Natural killer cell (primary cell): ENCODE measurements around the gene ST6GALNAC2. TPM values are rescaled to one million over a fixed set of nuclear protein-coding genes. Genes with fewer than 3 reads are reported as not detected.

ENCODE experiments used
- ATAC-seq, 3 donors: fragments of 150-1000 bp in 2 of 3; fragments of 200-7000 bp in 1 of 3; cut with Tn5 transposase; 1 replicate in 1 of 3; 2 replicates in 2 of 3; pipeline ENCODE4 v1.10.0; 2021; ENCODE audit warnings: mild to moderate bottlenecking in 2 of 3, moderate library complexity in 2 of 3
- DNase-seq, 2 donors: peaks; one replicate each; pipeline versions ENCODE4 v3.0.0 to v3.0.0-alpha.2; 2013 to 2021; ENCODE audit warnings: mixed read lengths in 1 of 2
- H3K27ac ChIP-seq: one replicate; pipeline ENCODE4 v1.5.1; 2013; ENCODE audit warnings: mild to moderate bottlenecking, low read length
- H3K27me3 ChIP-seq: one replicate; pipeline ENCODE4 v1.6.1; 2013; ENCODE audit warnings: low read length; ENCODE audit not compliant: control insufficient read depth, insufficient read depth
- H3K36me3 ChIP-seq: one replicate; pipeline ENCODE4 v1.6.1; 2013; ENCODE audit warnings: low read length; ENCODE audit not compliant: control insufficient read depth, insufficient read depth
- H3K4me1 ChIP-seq: one replicate; pipeline ENCODE4 v1.6.1; 2013; ENCODE audit warnings: low read length; ENCODE audit not compliant: control insufficient read depth, insufficient read depth
- H3K4me3 ChIP-seq: one replicate; pipeline ENCODE4 v1.5.1; 2013; ENCODE audit warnings: low read length
- H3K9me3 ChIP-seq: one replicate; pipeline ENCODE4 v1.6.1; 2013; ENCODE audit warnings: low read length; ENCODE audit not compliant: control insufficient read depth, insufficient read depth
- H3K27ac Mint-ChIP-seq, 2 donors: one replicate each; pipeline ENCODE4 v1.8.0; 2022; ENCODE audit warnings: mild to moderate bottlenecking in 2 of 2, mixed read lengths in 2 of 2, moderate library complexity in 1 of 2
- H3K27me3 Mint-ChIP-seq, 2 donors: one replicate each; pipeline ENCODE4 v1.8.0; 2022; ENCODE audit warnings: low read depth in 2 of 2, mixed read lengths in 2 of 2
- H3K36me3 Mint-ChIP-seq: one replicate; pipeline ENCODE4 v1.8.0; 2022; ENCODE audit warnings: mixed read lengths
- H3K4me1 Mint-ChIP-seq, 2 donors: one replicate each; pipeline ENCODE4 v1.8.0; 2022; ENCODE audit warnings: mixed read lengths in 2 of 2
- H3K4me3 Mint-ChIP-seq: one replicate; pipeline ENCODE4 v1.8.0; 2022; ENCODE audit warnings: mild to moderate bottlenecking, moderate library complexity, mixed read lengths
- H3K9me3 Mint-ChIP-seq, 2 donors: one replicate each; pipeline ENCODE4 v1.8.0; 2022; ENCODE audit warnings: mixed read lengths in 2 of 2
- WGBS: methylation state at CpG from one replicate; pipeline ENCODE4 v1.1.7; 2013; ENCODE audit warnings: missing lambda C conversion rate; ENCODE audit not compliant: insufficient coverage; 5-methylcytosine and 5-hydroxymethylcytosine counted together
- intact Hi-C: fragments of 100-400 bp; cut with micrococcal nuclease; formaldehyde crosslinking; loops from one replicate; pipeline ENCODE4 v1.14.2; 2022
- total RNA-seq, 4 donors: library from RNA; stranded (reverse); fragments of 120-200 nt in 1 of 4; gene quantifications; one replicate each; pipeline versions ENCODE4 v1.2.3 to v1.2.4, GENCODE V29; 2013 to 2022
- TF ChIP-seq, protein P1 (sequence below): fragments of 200-600 bp; IDR thresholded peaks from one replicate; pipeline ENCODE4 v1.8.0; 2022; ENCODE audit warnings: antibody characterized with exemption

The ST6GALNAC2 gene
- total RNA-seq, 3 donors from 2014 or later (not counting 1 experiment from before 2014, with no cell fraction given) = 0.65 TPM; not detected in 2

DNA sequence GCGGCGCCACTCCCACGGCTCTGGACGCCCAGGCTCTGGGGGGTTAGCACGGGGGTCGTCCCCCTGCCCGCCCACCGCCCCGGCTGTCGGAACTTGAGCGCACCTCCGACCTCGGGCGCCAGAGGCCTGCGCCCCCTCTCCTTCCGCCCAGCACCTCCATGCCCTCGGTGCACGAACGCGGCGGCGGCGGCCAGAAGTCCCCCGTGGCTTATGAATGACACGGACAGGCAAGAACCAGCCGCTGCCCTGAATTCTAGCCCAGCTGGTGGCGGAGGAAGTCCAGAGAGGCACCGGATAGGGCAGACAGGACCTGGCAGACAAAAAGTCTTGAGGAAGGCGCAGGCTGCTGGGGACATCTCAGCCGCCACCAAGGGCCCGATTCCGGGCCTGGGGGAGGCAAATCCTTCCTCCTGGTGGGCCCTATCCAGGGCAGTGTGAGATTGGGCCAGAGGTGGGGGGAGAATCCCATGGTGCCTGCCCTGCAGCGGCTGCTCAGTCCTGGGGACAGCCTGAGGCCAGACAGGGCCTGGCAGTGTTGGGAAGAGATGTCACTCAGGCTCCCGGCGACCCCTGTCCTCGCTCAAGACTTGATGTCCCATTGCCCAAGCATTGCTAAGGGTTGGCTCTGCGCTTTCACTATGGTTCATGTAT is 47.3 kb downstream of the ST6GALNAC2 start:
- Histone ChIP-seq H3K9me3 (no peaks in the 10 kb centered on the region), H3K36me3 (no peaks in the 10 kb centered on the region), H3K4me1 (peaks cover 18% of the 10 kb centered on the region), H3K27ac (no peak overlapping the region), H3K27me3 (peaks cover 24% of the 10 kb centered on the region), H3K4me3 (no peak overlapping the region)
- H3K4me3 Mint-ChIP-seq = peak overlapping the region; percentile 68
- H3K9me3 Mint-ChIP-seq = no peaks in the 10 kb centered on the region
- no peak for ATAC-seq
- no peaks in the 10 kb centered on the region for H3K36me3 Mint-ChIP-seq
- TF ChIP-seq, protein P1, sequence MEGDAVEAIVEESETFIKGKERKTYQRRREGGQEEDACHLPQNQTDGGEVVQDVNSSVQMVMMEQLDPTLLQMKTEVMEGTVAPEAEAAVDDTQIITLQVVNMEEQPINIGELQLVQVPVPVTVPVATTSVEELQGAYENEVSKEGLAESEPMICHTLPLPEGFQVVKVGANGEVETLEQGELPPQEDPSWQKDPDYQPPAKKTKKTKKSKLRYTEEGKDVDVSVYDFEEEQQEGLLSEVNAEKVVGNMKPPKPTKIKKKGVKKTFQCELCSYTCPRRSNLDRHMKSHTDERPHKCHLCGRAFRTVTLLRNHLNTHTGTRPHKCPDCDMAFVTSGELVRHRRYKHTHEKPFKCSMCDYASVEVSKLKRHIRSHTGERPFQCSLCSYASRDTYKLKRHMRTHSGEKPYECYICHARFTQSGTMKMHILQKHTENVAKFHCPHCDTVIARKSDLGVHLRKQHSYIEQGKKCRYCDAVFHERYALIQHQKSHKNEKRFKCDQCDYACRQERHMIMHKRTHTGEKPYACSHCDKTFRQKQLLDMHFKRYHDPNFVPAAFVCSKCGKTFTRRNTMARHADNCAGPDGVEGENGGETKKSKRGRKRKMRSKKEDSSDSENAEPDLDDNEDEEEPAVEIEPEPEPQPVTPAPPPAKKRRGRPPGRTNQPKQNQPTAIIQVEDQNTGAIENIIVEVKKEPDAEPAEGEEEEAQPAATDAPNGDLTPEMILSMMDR = no peak
- 29% methylated on average over 37 of the region's 37 CpGs for WGBS
- H3K4me1 Mint-ChIP-seq = peaks cover 0 to 6% of the 10 kb centered on the region in 2 donors
- DNase-seq = no peak
- intact Hi-C loops = no loop called here
- peaks cover 11 to 29% of the 10 kb centered on the region in 2 donors for H3K27me3 Mint-ChIP-seq
- no peak overlapping the region for H3K27ac Mint-ChIP-seq

DNA sequence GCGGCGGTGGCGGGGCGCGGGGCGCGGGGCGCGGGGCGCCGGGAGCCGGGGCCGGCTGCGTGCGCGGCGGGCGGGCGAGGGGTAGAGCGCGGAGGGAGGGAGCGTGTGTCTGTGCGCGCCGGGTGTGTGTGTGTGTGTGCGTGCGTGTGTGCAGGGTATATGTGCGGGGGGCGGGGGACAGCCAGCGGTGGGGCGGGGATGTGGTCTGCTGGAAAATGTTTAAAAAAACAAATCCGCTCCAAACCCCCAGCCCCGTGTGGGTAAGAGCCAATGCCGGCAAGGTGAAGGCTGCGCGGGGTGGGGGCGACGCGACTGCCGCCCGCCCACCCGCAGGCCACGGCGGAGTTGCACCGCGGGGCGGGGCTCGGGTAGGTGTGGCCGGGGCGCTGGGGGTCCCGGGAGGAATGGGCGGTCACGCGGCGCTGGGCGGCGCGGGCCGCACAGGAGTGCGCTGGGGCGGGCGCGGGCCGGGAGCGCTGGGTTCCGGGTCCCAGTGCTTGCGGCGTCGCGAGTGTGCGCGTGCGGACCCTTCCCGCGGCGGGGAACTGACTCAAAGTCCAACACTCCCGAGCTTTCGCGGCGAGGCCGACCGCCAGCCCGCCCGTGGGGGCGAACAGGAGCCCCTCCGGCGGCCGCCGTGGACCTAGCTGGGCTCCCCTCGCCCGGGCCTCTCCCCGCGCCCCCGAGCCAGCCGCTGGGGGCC is 47.9 kb downstream of the ST6GALNAC2 start, which contains the start of gene CYGB:
Gene CYGB (minus strand): TSS at position 132 of the 703 bp plus-strand sequence. CDS start 167 bp downstream, outside the sequence.
- peak in 1 of 2 donors; percentile 44 for DNase-seq
- intact Hi-C loops = no loop called here
- no peak within 1 kb of the TSS for H3K4me3 ChIP-seq
- no peaks in the 10 kb centered on the region for H3K36me3 Mint-ChIP-seq
- H3K27ac ChIP-seq = no peak within 1 kb of the TSS
- peaks cover 24% of the 10 kb centered on the region for H3K27me3 ChIP-seq
- no peaks in the 10 kb centered on the region for H3K36me3 ChIP-seq
- H3K9me3 ChIP-seq = no peaks in the 10 kb centered on the region
- no peak within 1 kb of the TSS for H3K27ac Mint-ChIP-seq
- H3K9me3 Mint-ChIP-seq = no peaks in the 10 kb centered on the region
- TF ChIP-seq, protein P1 = no peak
- H3K27me3 Mint-ChIP-seq = peaks cover 11 to 29% of the 10 kb centered on the region in 2 donors
- peak in 2 of 3 donors; percentile 53 to 61 for ATAC-seq
- H3K4me1 Mint-ChIP-seq = peaks cover 0 to 3% of the 10 kb centered on the region in 2 donors
- peaks cover 11% of the 10 kb centered on the region for H3K4me1 ChIP-seq
- 2% methylated on average over 93 of the region's 95 CpGs for whole genome bisulfite sequencing
- peak within 1 kb of the TSS; percentile 21 for H3K4me3 Mint-ChIP-seq

DNA sequence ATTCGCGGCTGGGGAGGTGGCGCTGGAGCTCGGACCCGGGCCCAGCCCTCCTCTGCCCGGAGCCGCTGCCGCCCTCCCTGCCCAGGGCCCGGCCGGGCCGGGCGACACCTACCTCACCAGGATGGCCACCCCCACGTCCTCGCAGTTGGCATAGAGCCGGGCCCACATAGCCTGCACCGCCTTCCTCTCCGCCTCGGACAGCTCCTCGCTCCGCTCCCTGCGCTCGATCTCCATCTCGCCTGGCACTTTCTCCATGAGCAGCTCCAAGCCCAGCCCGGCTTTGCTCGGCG is 48.4 kb downstream of the ST6GALNAC2 start:
- no peak overlapping the region for H3K4me3 Mint-ChIP-seq
- Histone ChIP-seq H3K27me3 (peaks cover 24% of the 10 kb centered on the region), H3K27ac (no peak overlapping the region), H3K36me3 (no peaks in the 10 kb centered on the region), H3K9me3 (no peaks in the 10 kb centered on the region), H3K4me3 (no peak overlapping the region), H3K4me1 (peaks cover 9% of the 10 kb centered on the region)
- no peaks in the 10 kb centered on the region for H3K36me3 Mint-ChIP-seq
- peaks cover 11 to 29% of the 10 kb centered on the region in 2 donors for H3K27me3 Mint-ChIP-seq
- 13% methylated on average over 26 of the region's 26 CpGs for WGBS
- no peak overlapping the region for H3K27ac Mint-ChIP-seq
- TF ChIP-seq, protein P1 = no peak
- ATAC-seq = peak in 1 of 3 donors; percentile 27
- H3K4me1 Mint-ChIP-seq = no peaks in the 10 kb centered on the region
- intact Hi-C loops = no loop called here
- H3K9me3 Mint-ChIP-seq = no peaks in the 10 kb centered on the region
- DNase-seq = no peak
